Measurements from ENCODE around the gene KRT25. TPM values are rescaled to one million over a fixed set of nuclear protein-coding genes. Genes with fewer than 3 reads are reported as not detected.

Gene KRT25
- total RNA-seq, 2 donors from 2014 or later: not detected

- no peaks in the 10 kb centered on the region for H3K9me3 ChIP-seq
- DNase-seq (ENCODE audit: low spot score): no peak
- no peak overlapping the region for H3K4me3 ChIP-seq
- ATAC-seq (ENCODE audit: insufficient number of reproducible peaks, low FRiP score, low read depth): no peak
- no peaks in the 10 kb centered on the region for H3K36me3 ChIP-seq
- no peak overlapping the region for H3K27ac ChIP-seq
- H3K27me3 ChIP-seq (replicated peaks; ENCODE audit: insufficient read depth): no peaks in the 10 kb centered on the region
- TF ChIP-seq, protein P1, sequence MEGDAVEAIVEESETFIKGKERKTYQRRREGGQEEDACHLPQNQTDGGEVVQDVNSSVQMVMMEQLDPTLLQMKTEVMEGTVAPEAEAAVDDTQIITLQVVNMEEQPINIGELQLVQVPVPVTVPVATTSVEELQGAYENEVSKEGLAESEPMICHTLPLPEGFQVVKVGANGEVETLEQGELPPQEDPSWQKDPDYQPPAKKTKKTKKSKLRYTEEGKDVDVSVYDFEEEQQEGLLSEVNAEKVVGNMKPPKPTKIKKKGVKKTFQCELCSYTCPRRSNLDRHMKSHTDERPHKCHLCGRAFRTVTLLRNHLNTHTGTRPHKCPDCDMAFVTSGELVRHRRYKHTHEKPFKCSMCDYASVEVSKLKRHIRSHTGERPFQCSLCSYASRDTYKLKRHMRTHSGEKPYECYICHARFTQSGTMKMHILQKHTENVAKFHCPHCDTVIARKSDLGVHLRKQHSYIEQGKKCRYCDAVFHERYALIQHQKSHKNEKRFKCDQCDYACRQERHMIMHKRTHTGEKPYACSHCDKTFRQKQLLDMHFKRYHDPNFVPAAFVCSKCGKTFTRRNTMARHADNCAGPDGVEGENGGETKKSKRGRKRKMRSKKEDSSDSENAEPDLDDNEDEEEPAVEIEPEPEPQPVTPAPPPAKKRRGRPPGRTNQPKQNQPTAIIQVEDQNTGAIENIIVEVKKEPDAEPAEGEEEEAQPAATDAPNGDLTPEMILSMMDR (IDR thresholded peaks at IDR 0.05): no peak
- no peaks in the 10 kb centered on the region for H3K4me1 ChIP-seq (ENCODE audit: control insufficient read depth in 1 of 2, low read depth in 2 of 2)
Observed at GRCh38 chr17:40726919-40727318, 28.2 kb downstream of the KRT25 start.

- Histone ChIP-seq H3K4me1 (ENCODE audit: control insufficient read depth in 1 of 2, low read depth in 2 of 2) (no peaks in the 10 kb centered on the region), H3K4me3 (no peak overlapping the region), H3K27me3 (replicated peaks; ENCODE audit: insufficient read depth) (no peaks in the 10 kb centered on the region), H3K9me3 (no peaks in the 10 kb centered on the region), H3K27ac (no peak overlapping the region), H3K36me3 (no peaks in the 10 kb centered on the region)
- TF ChIP-seq, protein P1 (IDR thresholded peaks at IDR 0.05): no peak
- no peak for ATAC-seq (ENCODE audit: insufficient number of reproducible peaks, low FRiP score, low read depth)
- no peak for DNase-seq (ENCODE audit: low spot score)
Observed at GRCh38 chr17:40724656-40725055, 30.5 kb downstream of the KRT25 start.

GRCh38 chr17:40722241-40722640, 32.9 kb downstream of the KRT25 start:
- Histone ChIP-seq H3K36me3 (no peaks in the 10 kb centered on the region), H3K9me3 (no peaks in the 10 kb centered on the region), H3K27me3 (replicated peaks; ENCODE audit: insufficient read depth) (no peaks in the 10 kb centered on the region), H3K4me1 (ENCODE audit: control insufficient read depth in 1 of 2, low read depth in 2 of 2) (no peaks in the 10 kb centered on the region), H3K4me3 (no peak overlapping the region), H3K27ac (no peak overlapping the region)
- TF ChIP-seq, protein P1 (IDR thresholded peaks at IDR 0.05): no peak
- DNase-seq (ENCODE audit: low spot score): no peak
- no peak for ATAC-seq (ENCODE audit: insufficient number of reproducible peaks, low FRiP score, low read depth)

DNA sequence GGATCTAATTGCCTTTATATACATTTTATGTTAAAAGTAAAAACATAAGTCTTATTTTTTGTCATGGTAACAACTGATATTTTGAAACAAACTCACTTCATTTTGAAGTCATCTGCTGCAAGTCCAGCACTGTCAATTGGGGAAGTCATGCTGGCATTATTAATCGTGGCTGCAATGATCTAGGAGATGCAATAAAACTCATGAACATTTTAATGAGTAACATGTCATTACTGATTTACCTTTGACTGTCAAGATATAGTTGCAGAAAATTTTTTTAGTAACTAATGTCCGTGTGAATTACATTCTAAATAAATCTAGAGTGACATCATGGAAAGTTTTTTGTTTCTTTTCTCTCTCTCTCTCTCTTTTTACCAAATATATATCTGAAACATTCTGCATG, 34.2 kb downstream of the KRT25 start:
- no peak overlapping the region for H3K4me3 ChIP-seq
- H3K27ac ChIP-seq: no peak overlapping the region
- no peak for ATAC-seq (ENCODE audit: insufficient number of reproducible peaks, low FRiP score, low read depth)
- no peaks in the 10 kb centered on the region for H3K9me3 ChIP-seq
- no peaks in the 10 kb centered on the region for H3K36me3 ChIP-seq
- TF ChIP-seq, protein P1 (IDR thresholded peaks at IDR 0.05): no peak
- H3K4me1 ChIP-seq (ENCODE audit: control insufficient read depth in 1 of 2, low read depth in 2 of 2): no peaks in the 10 kb centered on the region
- H3K27me3 ChIP-seq (replicated peaks; ENCODE audit: insufficient read depth): no peaks in the 10 kb centered on the region
- no peak for DNase-seq (ENCODE audit: low spot score)

DNA sequence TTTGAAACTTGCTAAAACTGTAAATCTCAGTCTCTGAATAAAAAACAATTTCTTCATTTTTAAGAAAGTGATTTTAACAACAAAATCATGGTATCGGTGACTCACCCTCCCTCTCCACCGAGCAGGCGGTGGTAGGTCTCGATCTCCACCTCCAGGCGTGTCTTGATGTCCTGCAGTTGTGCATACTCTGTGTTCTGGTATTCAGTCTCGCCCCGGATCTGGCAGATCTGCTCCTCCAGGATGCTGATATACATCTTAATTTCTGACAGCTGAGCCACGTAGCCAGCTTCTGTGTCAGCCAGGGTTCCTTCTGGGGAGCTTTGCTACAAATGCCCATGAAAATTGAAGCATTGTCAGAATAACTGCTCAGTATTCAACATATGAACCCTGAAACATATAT, 36.2 kb downstream of the KRT25 start:
- Histone ChIP-seq H3K9me3 (no peaks in the 10 kb centered on the region), H3K36me3 (no peaks in the 10 kb centered on the region), H3K4me3 (no peak overlapping the region), H3K27me3 (replicated peaks; ENCODE audit: insufficient read depth) (no peaks in the 10 kb centered on the region), H3K27ac (no peak overlapping the region), H3K4me1 (ENCODE audit: control insufficient read depth in 1 of 2, low read depth in 2 of 2) (no peaks in the 10 kb centered on the region)
- TF ChIP-seq, protein P1 (IDR thresholded peaks at IDR 0.05): no peak
- ATAC-seq (ENCODE audit: insufficient number of reproducible peaks, low FRiP score, low read depth) (no peak), DNase-seq (ENCODE audit: low spot score) (no peak)

Data from thoracic aorta (tissue), 2 donors.